ENCODE results near the gene PALD1. TPM values are rescaled to one million over a fixed set of nuclear protein-coding genes. Genes with fewer than 3 reads are reported as not detected.

Gene PALD1
- total RNA-seq, 1 experiment from 2014 or later = 33.1 TPM

DNA sequence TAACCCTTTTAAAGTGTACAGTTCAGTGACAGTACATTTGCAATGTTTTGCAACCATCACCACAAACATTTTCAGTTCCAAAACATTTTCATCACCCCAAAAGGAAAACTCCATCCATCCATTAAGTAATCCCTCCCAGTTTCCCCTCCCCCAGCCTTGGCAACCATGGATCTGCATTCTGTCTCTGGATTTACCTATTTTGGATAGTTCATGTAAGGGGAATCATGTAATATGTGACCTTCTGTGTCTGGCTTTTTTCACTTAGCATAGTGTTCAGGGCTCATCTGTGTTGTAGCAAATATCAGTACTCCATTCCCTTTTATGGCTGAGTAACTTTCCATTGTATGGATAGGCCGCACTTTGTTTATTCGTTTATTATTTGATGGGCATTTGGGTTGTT, 13.0 kb downstream of the PALD1 start:
- no peak for ATAC-seq

More for the DNA sequence above, 13.0 kb downstream of the PALD1 start:
- intact Hi-C loops (cut with micrococcal nuclease) = no loop called here
- Histone ChIP-seq H3K79me2 (ENCODE audit: insufficient read depth, low read length) (peaks cover 94% of the 10 kb centered on the region), H3K36me3 (ENCODE audit: control insufficient read depth in 1 of 2, insufficient read depth in 2 of 2, low read length in 2 of 2) (peaks cover 0 to 1% of the 10 kb centered on the region in 2 experiments; a peak in 3 of 4 replicates), H3K4me1 (ENCODE audit: control insufficient read depth in 1 of 2, insufficient read depth in 2 of 2, low read length in 2 of 2) (peaks cover 0 to 8% of the 10 kb centered on the region in 2 experiments; a peak in 1 of 4 replicates), H3K9me2 (ENCODE audit: insufficient read depth) (no peaks in the 10 kb centered on the region), H3K27ac (ENCODE audit: low read depth, low read length) (no peak overlapping the region), H3K9ac (ENCODE audit: low read length) (no peak overlapping the region), H3K9me3 (ENCODE audit: control insufficient read depth in 1 of 2, insufficient read depth in 1 of 2, low read depth in 1 of 2, low read length in 2 of 2) (no peaks in the 10 kb centered on the region), H3K27me3 (ENCODE audit: insufficient read depth, low read length) (no peaks in the 10 kb centered on the region), H2AFZ (ENCODE audit: low read depth, low read length, poor library complexity, severe bottlenecking) (no peak overlapping the region), H3K4me3 (replicated peaks in 1 of 2; ENCODE audit: low read depth in 1 of 2, low read length in 2 of 2) (no peak overlapping the region), H4K20me1 (ENCODE audit: insufficient read depth) (peaks cover 9% of the 10 kb centered on the region; the same call in 1 of the 2 replicates), H3K4me2 (ENCODE audit: low read length) (no peak overlapping the region)
- TF ChIP-seq SIN3A (IDR thresholded peaks at IDR 0.05; ENCODE audit: low read depth) = no peak
- TF ChIP-seq, protein P1, sequence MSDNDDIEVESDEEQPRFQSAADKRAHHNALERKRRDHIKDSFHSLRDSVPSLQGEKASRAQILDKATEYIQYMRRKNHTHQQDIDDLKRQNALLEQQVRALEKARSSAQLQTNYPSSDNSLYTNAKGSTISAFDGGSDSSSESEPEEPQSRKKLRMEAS (IDR thresholded peaks at IDR 0.05) = no peak
- TF ChIP-seq, protein P2, sequence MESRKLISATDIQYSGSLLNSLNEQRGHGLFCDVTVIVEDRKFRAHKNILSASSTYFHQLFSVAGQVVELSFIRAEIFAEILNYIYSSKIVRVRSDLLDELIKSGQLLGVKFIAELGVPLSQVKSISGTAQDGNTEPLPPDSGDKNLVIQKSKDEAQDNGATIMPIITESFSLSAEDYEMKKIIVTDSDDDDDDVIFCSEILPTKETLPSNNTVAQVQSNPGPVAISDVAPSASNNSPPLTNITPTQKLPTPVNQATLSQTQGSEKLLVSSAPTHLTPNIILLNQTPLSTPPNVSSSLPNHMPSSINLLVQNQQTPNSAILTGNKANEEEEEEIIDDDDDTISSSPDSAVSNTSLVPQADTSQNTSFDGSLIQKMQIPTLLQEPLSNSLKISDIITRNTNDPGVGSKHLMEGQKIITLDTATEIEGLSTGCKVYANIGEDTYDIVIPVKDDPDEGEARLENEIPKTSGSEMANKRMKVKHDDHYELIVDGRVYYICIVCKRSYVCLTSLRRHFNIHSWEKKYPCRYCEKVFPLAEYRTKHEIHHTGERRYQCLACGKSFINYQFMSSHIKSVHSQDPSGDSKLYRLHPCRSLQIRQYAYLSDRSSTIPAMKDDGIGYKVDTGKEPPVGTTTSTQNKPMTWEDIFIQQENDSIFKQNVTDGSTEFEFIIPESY (IDR thresholded peaks at IDR 0.05; ENCODE audit: extremely low read depth, insufficient replicate concordance, low read length) = no peak
- no peak for TF ChIP-seq POLR2AphosphoS5 (IDR thresholded peaks at IDR 0.05; ENCODE audit: low read depth, low read length)
- TF ChIP-seq EGR1 (IDR thresholded peaks at IDR 0.05; ENCODE audit: low read depth) = no peak
- no peak for TF ChIP-seq CBX3 (IDR thresholded peaks at IDR 0.05; ENCODE audit: low read depth)
- no peak for TF ChIP-seq RAD21 (IDR thresholded peaks at IDR 0.05; ENCODE audit: low read depth)
- no peak for TF ChIP-seq EZH2 (IDR thresholded peaks at IDR 0.05)
- no peak for TF ChIP-seq JUND (IDR thresholded peaks at IDR 0.05)
- no peak for TF ChIP-seq SRF (IDR thresholded peaks at IDR 0.05; ENCODE audit: low read depth)
- TF ChIP-seq CEBPB (IDR thresholded peaks at IDR 0.05; ENCODE audit: low read depth) = no peak
- TF ChIP-seq ZNF274 (IDR thresholded peaks at IDR 0.05; ENCODE audit: low read depth, low read length) = no peak
- TF ChIP-seq, protein P3, sequence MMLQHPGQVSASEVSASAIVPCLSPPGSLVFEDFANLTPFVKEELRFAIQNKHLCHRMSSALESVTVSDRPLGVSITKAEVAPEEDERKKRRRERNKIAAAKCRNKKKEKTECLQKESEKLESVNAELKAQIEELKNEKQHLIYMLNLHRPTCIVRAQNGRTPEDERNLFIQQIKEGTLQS (IDR thresholded peaks at IDR 0.05) = no peak
- TF ChIP-seq EZH2phosphoT487 (IDR thresholded peaks at IDR 0.05; ENCODE audit: borderline replicate concordance) = no peak
- ChIA-PET RAD21 (ENCODE audit: low non-redundant PET in 1 of 2, low total read pairs in 2 of 2, uncharacterized antibody in 2 of 2, unreplicated experiment in 2 of 2) (no interaction called here), CTCF (no interaction called here), POLR2A (no interaction called here)
- BruUV-seq (replicated peaks) = no TSS peak
- no peak for DNase-seq (ENCODE audit: low read depth, low spot score)

All from HCT116 (cell line).